SH-SY5Y (cell line): ENCODE data around the gene SMAD3.

Experiments
- GATA2 ChIP-seq: IDR thresholded peaks from 2 replicates; pipeline ENCODE4 v1.6.1; 2011; ENCODE audit warnings: mild to moderate bottlenecking, low read depth, low read length
- GATA3 ChIP-seq: IDR thresholded peaks from 2 replicates; pipeline ENCODE4 v1.6.1; 2011; ENCODE audit warnings: low read depth, mild to moderate bottlenecking, low read length, moderate library complexity

- TF ChIP-seq GATA2 (no peak), GATA3 (no peak)
Measured at GRCh38 chr15:67087507-67088172, 22.2 kb downstream of the SMAD3 start.
